Measurements from ENCODE around the gene RBMS3. TPM values are rescaled to one million over a fixed set of nuclear protein-coding genes. Genes with fewer than 3 reads are reported as not detected.
"Not testable (repeated sequence)": the region's sequence is repeated elsewhere in the genome, so short reads cannot be mapped to it uniquely, and the experiment has no call there.

The RBMS3 gene
- total and polyA plus RNA-seq, 2 of the 13 experiments (the other 11 are each of a cell fraction or from before 2014, with no cell fraction given), result not detected

- TF ChIP-seq, protein P1, sequence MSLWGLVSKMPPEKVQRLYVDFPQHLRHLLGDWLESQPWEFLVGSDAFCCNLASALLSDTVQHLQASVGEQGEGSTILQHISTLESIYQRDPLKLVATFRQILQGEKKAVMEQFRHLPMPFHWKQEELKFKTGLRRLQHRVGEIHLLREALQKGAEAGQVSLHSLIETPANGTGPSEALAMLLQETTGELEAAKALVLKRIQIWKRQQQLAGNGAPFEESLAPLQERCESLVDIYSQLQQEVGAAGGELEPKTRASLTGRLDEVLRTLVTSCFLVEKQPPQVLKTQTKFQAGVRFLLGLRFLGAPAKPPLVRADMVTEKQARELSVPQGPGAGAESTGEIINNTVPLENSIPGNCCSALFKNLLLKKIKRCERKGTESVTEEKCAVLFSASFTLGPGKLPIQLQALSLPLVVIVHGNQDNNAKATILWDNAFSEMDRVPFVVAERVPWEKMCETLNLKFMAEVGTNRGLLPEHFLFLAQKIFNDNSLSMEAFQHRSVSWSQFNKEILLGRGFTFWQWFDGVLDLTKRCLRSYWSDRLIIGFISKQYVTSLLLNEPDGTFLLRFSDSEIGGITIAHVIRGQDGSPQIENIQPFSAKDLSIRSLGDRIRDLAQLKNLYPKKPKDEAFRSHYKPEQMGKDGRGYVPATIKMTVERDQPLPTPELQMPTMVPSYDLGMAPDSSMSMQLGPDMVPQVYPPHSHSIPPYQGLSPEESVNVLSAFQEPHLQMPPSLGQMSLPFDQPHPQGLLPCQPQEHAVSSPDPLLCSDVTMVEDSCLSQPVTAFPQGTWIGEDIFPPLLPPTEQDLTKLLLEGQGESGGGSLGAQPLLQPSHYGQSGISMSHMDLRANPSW (CRISPR knock-in tag; IDR thresholded peaks at IDR 0.05; ENCODE audit: borderline replicate concordance), result no peak
Observed at GRCh38 chr3:30040126-30040525, 759.3 kb downstream of the RBMS3 start (continued).

GRCh38 chr3:30041481-30041880 lies 760.6 kb downstream of the RBMS3 start:
- H3K27ac ChIP-seq (ENCODE audit: extremely low read length, insufficient read depth, low read length); H3K9ac ChIP-seq (ENCODE audit: insufficient read depth, low read depth, low read length); H3K9me3 ChIP-seq (ENCODE audit: low read length); H3K4me1 ChIP-seq (ENCODE audit: insufficient read depth, low read length); DNase-seq (ENCODE audit: low spot score); BruUV-seq (replicated peaks); H2AFZ ChIP-seq (ENCODE audit: low read length); ATAC-seq; POLR2A ChIA-PET; H3K36me3 ChIP-seq (replicated peaks in 1 of 2; ENCODE audit: control insufficient read depth in 1 of 2, insufficient read depth in 2 of 2, low read length in 2 of 2); H3K4me3 ChIP-seq (replicated peaks in 1 of 3; ENCODE audit: insufficient read depth in 1 of 3, low read depth in 2 of 3, low read length in 3 of 3); H3K79me2 ChIP-seq (ENCODE audit: insufficient read depth, low read length); H4K20me1 ChIP-seq (ENCODE audit: insufficient read depth, low read length); H3K27me3 ChIP-seq (ENCODE audit: control insufficient read depth in 1 of 2, insufficient read depth in 2 of 2, low read length in 2 of 2); H3K4me2 ChIP-seq (ENCODE audit: low read depth, low read length): not testable (repeated sequence)
- intact Hi-C loops (cut with micrococcal nuclease; ENCODE audit: unreplicated experiment) (loop anchor here (5.0 kb wide), 1 partner anchor 616 kb away; no protein-coding TSS in a partner anchor), in situ Hi-C loops (cut with HindIII; ENCODE audit: extremely low pct_ligation_motif_present, low pct_unique_long_range_greater_than_20kb) (loop anchor here (10.0 kb wide), 1 partner anchor 153 kb away; no protein-coding TSS in a partner anchor)
- peak; percentile 23 for FAIRE-seq
- 0% methylated on average over 3 of the region's 3 CpGs for WGBS (ENCODE audit: low lambda C conversion rate)
- CTCF ChIA-PET (ENCODE audit: low intra/inter-chr PET ratio, low total read pairs), result interaction anchor here (1.5 to 2.1 kb wide), 4 partner anchors 158 to 710 kb away, joined by 4 to 15 read pairs (median 6); no protein-coding TSS in a partner anchor

GRCh38 chr3:30042274-30042859 lies 761.5 kb downstream of the RBMS3 start:
- in situ Hi-C loops (cut with HindIII; ENCODE audit: extremely low pct_ligation_motif_present, low pct_unique_long_range_greater_than_20kb) (loop anchor here (10.0 kb wide), 1 partner anchor 152 kb away; no protein-coding TSS in a partner anchor), intact Hi-C loops (cut with micrococcal nuclease; ENCODE audit: unreplicated experiment) (loop anchor here (1.0 to 5.0 kb wide), 4 partner anchors 157 to 651 kb away; partner anchors contain the start of gene TGFBR2)
- DNase-seq (ENCODE audit: low spot score) (peak; percentile 66), FAIRE-seq (peak; percentile 52), ATAC-seq (peak; percentile 82)
- POLR2A ChIA-PET, result no interaction called here
- no peaks in the 10 kb centered on the region for H3K79me2 ChIP-seq (ENCODE audit: insufficient read depth, low read length)
- H2AFZ ChIP-seq (ENCODE audit: low read length), result no peak overlapping the region
- no TSS peak for BruUV-seq (replicated peaks)
- no peaks in the 10 kb centered on the region for H3K27me3 ChIP-seq (ENCODE audit: control insufficient read depth in 1 of 2, insufficient read depth in 2 of 2, low read length in 2 of 2)
- 5% methylated on average over 4 of the region's 4 CpGs for WGBS (ENCODE audit: low lambda C conversion rate)
- no peak overlapping the region for H3K27ac ChIP-seq (ENCODE audit: extremely low read length, insufficient read depth, low read length)
- H3K36me3 ChIP-seq (replicated peaks in 1 of 2; ENCODE audit: control insufficient read depth in 1 of 2, insufficient read depth in 2 of 2, low read length in 2 of 2), result no peaks in the 10 kb centered on the region
- no peak overlapping the region for H3K4me3 ChIP-seq (replicated peaks in 1 of 3; ENCODE audit: insufficient read depth in 1 of 3, low read depth in 2 of 3, low read length in 3 of 3)
- no peaks in the 10 kb centered on the region for H3K9me3 ChIP-seq (ENCODE audit: low read length)
- H3K9ac ChIP-seq (ENCODE audit: insufficient read depth, low read depth, low read length), result no peak overlapping the region
- CTCF ChIA-PET (ENCODE audit: low intra/inter-chr PET ratio, low total read pairs), result interaction anchor here (1.5 to 2.1 kb wide), 4 partner anchors 157 to 709 kb away, joined by 4 to 15 read pairs (median 6); no protein-coding TSS in a partner anchor
- no peaks in the 10 kb centered on the region; the same call in 1 of the 2 replicates for H3K4me1 ChIP-seq (ENCODE audit: insufficient read depth, low read length)
- no peaks in the 10 kb centered on the region for H4K20me1 ChIP-seq (ENCODE audit: insufficient read depth, low read length)
- H3K4me2 ChIP-seq (ENCODE audit: low read depth, low read length), result no peak overlapping the region
- no peak for TF ChIP-seq ZNF335 (CRISPR knock-in tag; IDR thresholded peaks at IDR 0.05)
- TF ChIP-seq, protein P2, sequence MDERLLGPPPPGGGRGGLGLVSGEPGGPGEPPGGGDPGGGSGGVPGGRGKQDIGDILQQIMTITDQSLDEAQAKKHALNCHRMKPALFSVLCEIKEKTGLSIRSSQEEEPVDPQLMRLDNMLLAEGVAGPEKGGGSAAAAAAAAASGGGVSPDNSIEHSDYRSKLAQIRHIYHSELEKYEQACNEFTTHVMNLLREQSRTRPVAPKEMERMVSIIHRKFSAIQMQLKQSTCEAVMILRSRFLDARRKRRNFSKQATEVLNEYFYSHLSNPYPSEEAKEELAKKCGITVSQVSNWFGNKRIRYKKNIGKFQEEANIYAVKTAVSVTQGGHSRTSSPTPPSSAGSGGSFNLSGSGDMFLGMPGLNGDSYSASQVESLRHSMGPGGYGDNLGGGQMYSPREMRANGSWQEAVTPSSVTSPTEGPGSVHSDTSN (CRISPR knock-in tag; IDR thresholded peaks at IDR 0.05), result no peak
- TF ChIP-seq, protein P3, sequence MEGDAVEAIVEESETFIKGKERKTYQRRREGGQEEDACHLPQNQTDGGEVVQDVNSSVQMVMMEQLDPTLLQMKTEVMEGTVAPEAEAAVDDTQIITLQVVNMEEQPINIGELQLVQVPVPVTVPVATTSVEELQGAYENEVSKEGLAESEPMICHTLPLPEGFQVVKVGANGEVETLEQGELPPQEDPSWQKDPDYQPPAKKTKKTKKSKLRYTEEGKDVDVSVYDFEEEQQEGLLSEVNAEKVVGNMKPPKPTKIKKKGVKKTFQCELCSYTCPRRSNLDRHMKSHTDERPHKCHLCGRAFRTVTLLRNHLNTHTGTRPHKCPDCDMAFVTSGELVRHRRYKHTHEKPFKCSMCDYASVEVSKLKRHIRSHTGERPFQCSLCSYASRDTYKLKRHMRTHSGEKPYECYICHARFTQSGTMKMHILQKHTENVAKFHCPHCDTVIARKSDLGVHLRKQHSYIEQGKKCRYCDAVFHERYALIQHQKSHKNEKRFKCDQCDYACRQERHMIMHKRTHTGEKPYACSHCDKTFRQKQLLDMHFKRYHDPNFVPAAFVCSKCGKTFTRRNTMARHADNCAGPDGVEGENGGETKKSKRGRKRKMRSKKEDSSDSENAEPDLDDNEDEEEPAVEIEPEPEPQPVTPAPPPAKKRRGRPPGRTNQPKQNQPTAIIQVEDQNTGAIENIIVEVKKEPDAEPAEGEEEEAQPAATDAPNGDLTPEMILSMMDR (CRISPR knock-in tag; IDR thresholded peaks at IDR 0.05), result peak; percentile 88
- TF ChIP-seq ISL2 (CRISPR knock-in tag; IDR thresholded peaks at IDR 0.05), result 0 out of 2 replicates have a peak, but pooled peaks have one; percentile 15
- TF ChIP-seq ATF7 (IDR thresholded peaks at IDR 0.05), result no peak
- TF ChIP-seq ATF7 (CRISPR knock-in tag; IDR thresholded peaks at IDR 0.05), result no peak
- no peak for TF ChIP-seq ZNF761 (CRISPR knock-in tag; conservative IDR thresholded peaks at IDR 0.05)
- TF ChIP-seq PHF5A (CRISPR knock-in tag; IDR thresholded peaks at IDR 0.05; ENCODE audit: low read depth, unreplicated experiment), result no peak
- TF ChIP-seq NFE2 (CRISPR knock-in tag; IDR thresholded peaks at IDR 0.05), result no peak
